ENCODE measurements around the gene IL36A.

The IL36A gene

GRCh38 chr2:113053666-113054065, 48.4 kb downstream of the IL36A start:
- DNase-seq = no peak

GRCh38 chr2:113054066-113054465, 48.8 kb downstream of the IL36A start:
- no peak for DNase-seq

DNA sequence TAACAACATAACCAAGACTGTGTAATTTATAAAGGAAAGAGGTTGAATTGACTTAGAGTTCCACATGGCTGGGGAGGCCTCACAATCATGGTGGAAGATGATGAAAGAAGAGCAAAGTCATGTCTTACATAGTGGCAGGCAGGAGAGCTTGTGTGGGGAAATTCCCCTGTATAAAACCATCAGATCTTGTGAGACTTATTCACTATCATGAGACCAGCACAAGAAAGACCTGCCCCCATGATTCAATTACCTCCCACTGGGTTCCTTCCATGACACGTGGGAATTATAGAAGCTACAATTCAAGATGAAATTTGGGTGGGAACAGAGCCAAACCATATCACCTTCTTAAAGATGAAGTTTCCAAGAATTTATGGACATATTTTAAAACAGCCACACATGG, 51.3 kb downstream of the IL36A start:
- no peak for DNase-seq

DNA sequence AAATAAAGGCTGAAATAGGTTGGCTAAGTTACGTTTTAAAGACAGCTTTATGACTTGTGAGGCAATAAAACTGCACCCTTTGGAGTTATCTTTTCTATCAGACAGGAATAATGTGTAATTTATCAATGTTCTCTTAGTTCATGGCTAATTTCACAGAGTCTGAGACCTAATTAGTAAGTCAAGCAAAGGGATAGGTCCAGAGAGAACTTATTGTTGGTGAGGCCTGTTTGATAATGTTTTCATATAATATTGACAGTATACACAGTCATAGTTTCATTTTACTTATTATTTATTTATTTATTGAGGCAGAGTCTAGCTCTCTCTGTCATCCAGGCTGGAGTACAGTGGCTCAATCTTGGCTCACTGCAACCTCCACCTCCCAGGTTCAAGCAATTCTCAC, 51.9 kb downstream of the IL36A start:
- DNase-seq = no peak

All from GF-D8 (cell line).